Subcutaneous adipose tissue (tissue), 4 donors: ENCODE results near the gene YPEL3. TPM values are rescaled to one million over a fixed set of nuclear protein-coding genes. Genes with fewer than 3 reads are reported as not detected.

Source experiments
- CTCF ChIP-seq: fragments of 450-650 bp; IDR thresholded peaks from one replicate; pipeline ENCODE4 v1.5.1; 2016; ENCODE audit warnings: low read depth, mild to moderate bottlenecking, control low read depth, antibody characterized with exemption, moderate library complexity
- total RNA-seq, 4 donors: library from RNA; depleted of rRNA; stranded (reverse); fragments of >200 nt; gene quantifications; one replicate each; pipeline ENCODE4 v1.1.0, GENCODE V29; 2016

Gene YPEL3
- total RNA-seq: 100 to 1,000 TPM in 2 of 4 donors, 10 to 100 TPM in 2; 54.8 to 105 (median 96.5) TPM

GRCh38 chr16:30096105-30096861 lies at the start of gene YPEL3:
TSS of gene YPEL3 (minus strand) at chr16:30096213. CDS start at chr16:30095482, 731 bp downstream.
- no peak for TF ChIP-seq CTCF

GRCh38 chr16:30145657-30146056 lies 49.6 kb upstream of the YPEL3 start:
- no peak for TF ChIP-seq CTCF

GRCh38 chr16:30144917-30145316 lies 48.9 kb upstream of the YPEL3 start:
- no peak for TF ChIP-seq CTCF

- TF ChIP-seq CTCF: no peak
Observed at GRCh38 chr16:30144017-30144416, 48.0 kb upstream of the YPEL3 start.

GRCh38 chr16:30143347-30143702 lies 47.3 kb upstream of the YPEL3 start:
- TF ChIP-seq CTCF: no peak

- no peak for TF ChIP-seq CTCF
Observed at GRCh38 chr16:30142672-30143346, 46.8 kb upstream of the YPEL3 start.

GRCh38 chr16:30141750-30142149 lies 45.7 kb upstream of the YPEL3 start:
- TF ChIP-seq CTCF: no peak
